Stimulated activated naive CD4-positive, alpha-beta T cell (primary cell): ENCODE measurements around the gene THSD8.
A peak's percentile ranks its signal among the peaks of the same experiment; 100 is the strongest.
"Not testable (repeated sequence)": the region's sequence is repeated elsewhere in the genome, so short reads cannot be mapped to it uniquely, and the experiment has no call there.

Experiments used
- DNase-seq, 6 experiments: peaks; one replicate each; lab custom pipeline; 2025; lab: John Stamatoyannopoulos, UW

THSD8 gene

GRCh38 chr19:12825254-12826131 lies 23.6 kb downstream of the THSD8 start:
- DNase-seq, result peak in 1 of 6 experiments; percentile 5

GRCh38 chr19:12828494-12828893 lies 26.6 kb downstream of the THSD8 start:
- DNase-seq, result no peak

GRCh38 chr19:12833418-12833737 lies 31.5 kb downstream of the THSD8 start:
- no peak for DNase-seq

- DNase-seq, result peak in 1 of 6 experiments; percentile 15
Observed at GRCh38 chr19:12833738-12834565, 32.1 kb downstream of the THSD8 start.

GRCh38 chr19:12834566-12834943 lies 32.7 kb downstream of the THSD8 start, which contains the start of gene RTBDN:
Gene RTBDN, minus strand, starts transcription at chr19:12834579. Its CDS starts 4,600 bp downstream, at chr19:12829979.
- DNase-seq, result no peak

GRCh38 chr19:12834976-12835757 lies 33.3 kb downstream of the THSD8 start:
- peak in 3 of 6 experiments; percentile 15 to 34 (median 15) for DNase-seq

GRCh38 chr19:12836529-12836863 lies 34.6 kb downstream of the THSD8 start:
- no peak for DNase-seq

GRCh38 chr19:12837225-12837624 lies 35.4 kb downstream of the THSD8 start:
- no peak for DNase-seq

GRCh38 chr19:12838182-12838885 lies 36.5 kb downstream of the THSD8 start, which contains the start of gene MAST1:
Gene MAST1, plus strand, starts transcription at chr19:12838515. Its CDS starts 58 bp downstream, at chr19:12838573.
- peak in 4 of 6 experiments; percentile 14 to 51 (median 20) for DNase-seq

GRCh38 chr19:12838886-12839756 lies 37.3 kb downstream of the THSD8 start:
- peak in 1 of 6 experiments; percentile 27 for DNase-seq

- peak in 3 of 6 experiments; percentile 16 to 23 (median 19) for DNase-seq
Observed at GRCh38 chr19:12840091-12841079, 38.5 kb downstream of the THSD8 start.

- peak in 1 of 6 experiments; percentile 11 for DNase-seq
Observed at GRCh38 chr19:12841094-12841493, 39.2 kb downstream of the THSD8 start.

GRCh38 chr19:12842511-12842910 lies 40.6 kb downstream of the THSD8 start:
- no peak for DNase-seq

- DNase-seq, result no peak
Observed at GRCh38 chr19:12843328-12843727, 41.5 kb downstream of the THSD8 start.

- DNase-seq, result no peak
Observed at GRCh38 chr19:12843999-12844732, 42.3 kb downstream of the THSD8 start.

- DNase-seq, result not testable (repeated sequence)
Observed at GRCh38 chr19:12846613-12847012, 44.7 kb downstream of the THSD8 start.

- DNase-seq, result peak; percentile 41 to 80 (median 74)
Observed at GRCh38 chr19:12847159-12848139, 45.6 kb downstream of the THSD8 start.
